Measurements from ENCODE around the gene VAT1L. TPM values are rescaled to one million over a fixed set of nuclear protein-coding genes. Genes with fewer than 3 reads are reported as not detected.

The VAT1L gene
- total RNA-seq, 1 donor from 2014 or later, result 1.1 TPM

DNA sequence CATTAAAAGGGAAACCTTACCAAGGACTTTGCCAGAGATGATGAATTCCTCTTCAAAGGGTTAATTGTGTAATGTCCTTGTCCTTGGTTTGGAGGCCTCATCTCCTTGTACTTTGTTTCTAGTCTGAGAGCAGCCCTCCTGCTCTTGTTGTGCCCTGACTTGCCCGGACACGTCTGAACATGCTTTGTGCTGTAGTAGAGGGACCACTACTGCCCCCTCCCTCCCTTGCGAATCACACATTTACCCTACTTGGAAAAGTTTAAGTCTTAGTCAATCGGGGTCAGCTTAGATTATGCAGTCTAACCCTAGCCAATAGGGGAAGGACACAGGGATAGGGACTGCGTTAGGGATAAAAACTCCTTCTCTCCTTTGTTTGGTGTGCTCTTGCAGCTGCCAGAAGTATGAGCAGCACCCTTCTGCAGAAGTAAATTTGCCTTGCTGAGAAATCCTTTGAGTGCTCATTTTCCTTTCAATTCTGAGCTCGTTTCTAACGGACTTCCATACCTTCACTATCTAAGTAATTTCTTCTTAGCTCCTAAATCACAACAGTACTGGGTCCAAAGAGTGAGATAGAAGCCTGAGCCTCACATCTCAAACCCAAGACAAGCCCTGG, 207.6 kb downstream of the VAT1L start:
- H3K9me3 Mint-ChIP-seq (ENCODE audit: unreplicated experiment), result peaks cover 8% of the 10 kb centered on the region
- H3K4me3 Mint-ChIP-seq (ENCODE audit: unreplicated experiment), result no peak overlapping the region
- no peaks in the 10 kb centered on the region for H3K4me1 Mint-ChIP-seq (ENCODE audit: unreplicated experiment)
- peaks cover 1% of the 10 kb centered on the region for H3K27me3 Mint-ChIP-seq (ENCODE audit: unreplicated experiment)
- no peak overlapping the region for H3K27ac Mint-ChIP-seq (ENCODE audit: unreplicated experiment)
- H3K36me3 Mint-ChIP-seq (ENCODE audit: low read depth, unreplicated experiment), result peaks cover 11% of the 10 kb centered on the region
- TF ChIP-seq, protein P1, sequence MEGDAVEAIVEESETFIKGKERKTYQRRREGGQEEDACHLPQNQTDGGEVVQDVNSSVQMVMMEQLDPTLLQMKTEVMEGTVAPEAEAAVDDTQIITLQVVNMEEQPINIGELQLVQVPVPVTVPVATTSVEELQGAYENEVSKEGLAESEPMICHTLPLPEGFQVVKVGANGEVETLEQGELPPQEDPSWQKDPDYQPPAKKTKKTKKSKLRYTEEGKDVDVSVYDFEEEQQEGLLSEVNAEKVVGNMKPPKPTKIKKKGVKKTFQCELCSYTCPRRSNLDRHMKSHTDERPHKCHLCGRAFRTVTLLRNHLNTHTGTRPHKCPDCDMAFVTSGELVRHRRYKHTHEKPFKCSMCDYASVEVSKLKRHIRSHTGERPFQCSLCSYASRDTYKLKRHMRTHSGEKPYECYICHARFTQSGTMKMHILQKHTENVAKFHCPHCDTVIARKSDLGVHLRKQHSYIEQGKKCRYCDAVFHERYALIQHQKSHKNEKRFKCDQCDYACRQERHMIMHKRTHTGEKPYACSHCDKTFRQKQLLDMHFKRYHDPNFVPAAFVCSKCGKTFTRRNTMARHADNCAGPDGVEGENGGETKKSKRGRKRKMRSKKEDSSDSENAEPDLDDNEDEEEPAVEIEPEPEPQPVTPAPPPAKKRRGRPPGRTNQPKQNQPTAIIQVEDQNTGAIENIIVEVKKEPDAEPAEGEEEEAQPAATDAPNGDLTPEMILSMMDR (IDR thresholded peaks at IDR 0.05; ENCODE audit: unreplicated experiment), result no peak
- no peak for DNase-seq (ENCODE audit: low spot score)

DNA sequence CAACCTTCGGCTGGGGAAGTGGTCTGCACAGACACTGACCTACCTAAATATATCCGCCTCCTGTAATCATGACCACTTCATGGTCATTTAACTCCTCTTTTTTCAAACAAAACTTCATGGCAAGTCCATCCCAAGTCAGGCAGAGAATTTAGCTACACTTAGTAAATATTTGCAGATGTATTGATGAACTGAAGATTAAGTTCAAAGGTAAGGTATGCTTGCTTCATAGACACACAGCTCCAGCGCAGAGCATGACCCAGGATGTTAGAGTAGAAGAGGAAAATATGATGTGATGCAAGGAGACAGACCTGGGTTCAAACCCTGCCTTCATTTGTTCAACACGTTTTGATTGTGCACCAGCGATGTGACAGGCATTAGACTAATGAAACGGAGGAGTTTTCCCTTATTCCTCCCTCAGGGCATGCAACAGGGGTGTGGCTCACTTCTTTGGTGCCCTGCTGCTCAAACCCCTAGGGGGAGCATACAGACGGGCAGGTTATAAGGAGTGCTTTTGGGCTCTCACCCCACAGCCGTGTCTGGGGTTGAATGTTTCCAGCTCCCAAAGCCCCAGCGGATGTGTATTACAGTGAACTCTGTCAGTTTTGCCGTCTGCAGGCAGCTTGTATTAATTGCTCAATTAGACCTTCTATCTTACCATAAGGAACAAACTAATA, 210.1 kb downstream of the VAT1L start:
- TF ChIP-seq, protein P1 (IDR thresholded peaks at IDR 0.05; ENCODE audit: unreplicated experiment), result no peak
- Mint-ChIP-seq H3K27ac (ENCODE audit: unreplicated experiment) (no peak overlapping the region), H3K4me1 (ENCODE audit: unreplicated experiment) (no peaks in the 10 kb centered on the region), H3K4me3 (ENCODE audit: unreplicated experiment) (no peak overlapping the region), H3K9me3 (ENCODE audit: unreplicated experiment) (peaks cover 5% of the 10 kb centered on the region), H3K36me3 (ENCODE audit: low read depth, unreplicated experiment) (peaks cover 11% of the 10 kb centered on the region), H3K27me3 (ENCODE audit: unreplicated experiment) (no peaks in the 10 kb centered on the region)
- DNase-seq (ENCODE audit: low spot score), result no peak

DNA sequence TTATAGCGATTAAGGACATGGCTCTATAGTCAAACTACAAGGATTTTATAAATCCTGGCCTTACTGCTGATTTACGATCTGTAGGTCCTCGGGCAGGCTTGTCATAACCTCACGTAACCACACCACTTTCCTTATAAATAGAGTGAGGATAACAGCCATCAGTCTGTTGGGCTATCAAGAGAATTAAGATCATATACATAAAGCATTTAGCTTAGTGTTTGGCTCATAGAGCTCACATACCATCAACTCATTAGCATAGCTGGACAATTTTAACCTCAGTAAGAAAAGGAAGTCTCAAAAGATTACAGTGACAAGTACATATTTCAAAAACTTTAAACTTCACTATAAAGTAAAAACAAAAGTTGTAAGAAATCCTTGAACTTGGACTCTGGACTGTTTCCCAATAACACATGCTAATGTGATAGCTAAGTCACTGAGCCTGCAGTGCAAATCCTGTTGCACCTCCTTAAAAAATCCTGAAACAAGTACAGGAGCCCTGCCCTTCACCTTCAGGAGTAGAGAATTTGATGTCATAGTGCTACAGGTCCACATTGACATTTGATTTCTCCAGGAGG, 213.2 kb downstream of the VAT1L start:
- no peaks in the 10 kb centered on the region for H3K27me3 Mint-ChIP-seq (ENCODE audit: unreplicated experiment)
- H3K4me3 Mint-ChIP-seq (ENCODE audit: unreplicated experiment), result no peak overlapping the region
- H3K27ac Mint-ChIP-seq (ENCODE audit: unreplicated experiment), result no peak overlapping the region
- no peaks in the 10 kb centered on the region for H3K9me3 Mint-ChIP-seq (ENCODE audit: unreplicated experiment)
- DNase-seq (ENCODE audit: low spot score), result no peak
- H3K4me1 Mint-ChIP-seq (ENCODE audit: unreplicated experiment), result no peaks in the 10 kb centered on the region
- TF ChIP-seq, protein P1 (IDR thresholded peaks at IDR 0.05; ENCODE audit: unreplicated experiment), result no peak
- peaks cover 4% of the 10 kb centered on the region for H3K36me3 Mint-ChIP-seq (ENCODE audit: low read depth, unreplicated experiment)

DNA sequence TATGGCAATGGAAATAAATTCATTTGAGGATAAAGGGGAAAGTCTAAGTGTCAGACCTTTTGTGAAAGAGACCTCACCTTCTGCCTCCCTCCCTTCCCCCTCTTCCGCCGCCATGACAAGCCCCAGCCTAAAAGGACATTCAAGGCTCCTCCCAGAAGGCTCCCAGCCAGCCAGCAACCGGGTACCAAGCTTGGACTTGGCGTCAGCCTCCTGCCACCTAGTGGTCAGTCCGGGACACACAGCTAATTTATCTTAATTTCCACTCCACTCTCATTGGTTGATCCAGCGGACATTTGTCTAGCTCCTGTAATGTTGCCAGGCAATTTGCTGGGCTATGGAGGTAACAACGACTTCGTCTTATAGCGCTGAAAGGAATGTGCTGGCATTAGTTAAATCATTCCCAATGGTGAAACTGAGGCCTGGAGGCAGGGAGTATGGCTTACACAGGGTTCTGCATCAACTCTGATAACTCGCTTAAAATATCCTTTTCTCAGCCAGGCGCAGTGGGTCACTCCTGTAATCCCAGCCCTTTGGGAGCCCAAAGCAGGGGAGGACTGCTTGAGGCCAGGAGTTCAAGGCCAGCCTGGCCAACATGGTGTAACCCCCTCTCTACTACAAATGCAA, 214.7 kb downstream of the VAT1L start:
- H3K9me3 Mint-ChIP-seq (ENCODE audit: unreplicated experiment), result no peaks in the 10 kb centered on the region
- peak; percentile 89 for DNase-seq (ENCODE audit: low spot score)
- H3K4me1 Mint-ChIP-seq (ENCODE audit: unreplicated experiment), result no peaks in the 10 kb centered on the region
- peaks cover 4% of the 10 kb centered on the region for H3K27me3 Mint-ChIP-seq (ENCODE audit: unreplicated experiment)
- TF ChIP-seq, protein P1 (IDR thresholded peaks at IDR 0.05; ENCODE audit: unreplicated experiment), result peak; percentile 99
- no peak overlapping the region for H3K4me3 Mint-ChIP-seq (ENCODE audit: unreplicated experiment)
- H3K36me3 Mint-ChIP-seq (ENCODE audit: low read depth, unreplicated experiment), result no peaks in the 10 kb centered on the region
- H3K27ac Mint-ChIP-seq (ENCODE audit: unreplicated experiment), result no peak overlapping the region

All from endothelial cell (in vitro differentiated cells).